ENCODE data around the gene HECTD2. TPM values are rescaled to one million over a fixed set of nuclear protein-coding genes. Genes with fewer than 3 reads are reported as not detected.

The HECTD2 gene
- total RNA-seq, 1 experiment from 2014 or later: 9.4 TPM

- ChIA-PET CTCF (no interaction called here), POLR2A (no interaction called here)
- Mint-ChIP-seq H3K36me3 (peaks cover under 1% of the 10 kb centered on the region; the same call in 1 of the 2 replicates), H3K27ac (no peak overlapping the region), H3K27me3 (ENCODE audit: low read depth) (peaks cover 7% of the 10 kb centered on the region; the same call in 1 of the 2 replicates), H3K9me3 (peaks cover 9% of the 10 kb centered on the region), H3K4me1 (peaks cover 9% of the 10 kb centered on the region), H3K4me3 (no peak overlapping the region)
- TF ChIP-seq NR1H2 (CRISPR knock-in tag; IDR thresholded peaks at IDR 0.05): no peak
- TF ChIP-seq ATF6 (CRISPR knock-in tag; IDR thresholded peaks at IDR 0.05): no peak
- no peak for TF ChIP-seq ZNF138 (CRISPR knock-in tag; conservative IDR thresholded peaks at IDR 0.05)
- ATAC-seq: no peak
- no peak for DNase-seq (ENCODE audit: low spot score)
These were observed 145.3 kb downstream of the HECTD2 start for GRCh38 chr10:91555455-91555854.

DNA sequence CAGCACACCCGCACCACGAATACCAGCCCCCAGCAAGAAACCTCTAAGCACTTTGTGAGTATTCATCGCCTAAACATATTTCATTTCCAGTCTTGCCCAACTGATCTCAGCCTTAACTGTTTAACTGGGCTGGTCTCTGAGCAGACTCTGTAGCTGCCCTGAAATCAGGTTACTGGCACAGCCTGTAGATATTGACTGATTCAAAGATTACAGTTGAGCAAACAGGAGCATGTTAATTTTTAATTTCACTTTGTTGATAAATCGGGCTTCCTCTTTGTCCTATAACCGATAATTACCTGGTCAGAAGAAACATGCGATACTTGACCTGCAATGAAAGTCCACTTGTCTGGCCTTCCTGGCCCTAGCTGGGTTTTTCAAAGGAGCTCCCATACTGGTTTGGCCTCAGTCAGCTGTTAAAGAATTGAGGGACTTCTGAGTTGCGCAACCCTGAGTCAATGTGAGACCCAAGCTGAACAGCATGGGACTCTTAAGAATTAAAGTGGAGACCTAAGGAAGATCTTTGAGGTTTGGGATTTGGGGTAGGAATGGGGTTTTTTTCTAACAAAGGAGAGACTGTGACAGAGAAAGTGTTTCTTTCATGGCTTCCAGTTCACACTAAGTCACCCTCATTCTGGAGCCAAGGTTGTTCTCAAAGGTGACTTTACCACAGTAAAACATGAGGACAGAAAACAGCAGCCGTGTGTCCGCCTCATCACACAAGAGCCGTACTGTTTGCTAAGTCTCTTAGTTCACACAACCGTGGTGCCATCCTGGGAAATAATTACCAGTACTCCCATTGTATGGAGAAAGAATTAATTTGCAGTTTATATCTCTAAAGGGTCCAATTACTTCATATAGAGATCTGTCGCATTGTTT, 146.8 kb downstream of the HECTD2 start:
- Mint-ChIP-seq H3K4me3 (no peak overlapping the region), H3K36me3 (peaks cover 15% of the 10 kb centered on the region), H3K27ac (no peak overlapping the region), H3K4me1 (peaks cover 3% of the 10 kb centered on the region), H3K9me3 (peaks cover 23% of the 10 kb centered on the region), H3K27me3 (ENCODE audit: low read depth) (peaks cover 3% of the 10 kb centered on the region; the same call in 1 of the 2 replicates)
- ATAC-seq: no peak
- DNase-seq (ENCODE audit: low spot score): no peak
- ChIA-PET CTCF (no interaction called here), POLR2A (no interaction called here)
- no peak for TF ChIP-seq MYBL2 (CRISPR knock-in tag; IDR thresholded peaks at IDR 0.05)
- TF ChIP-seq ESRRA (CRISPR knock-in tag; IDR thresholded peaks at IDR 0.05; ENCODE audit: borderline replicate concordance): no peak
- TF ChIP-seq ZNF396 (CRISPR knock-in tag; IDR thresholded peaks at IDR 0.05; ENCODE audit: borderline replicate concordance): no peak
- TF ChIP-seq, protein P1, sequence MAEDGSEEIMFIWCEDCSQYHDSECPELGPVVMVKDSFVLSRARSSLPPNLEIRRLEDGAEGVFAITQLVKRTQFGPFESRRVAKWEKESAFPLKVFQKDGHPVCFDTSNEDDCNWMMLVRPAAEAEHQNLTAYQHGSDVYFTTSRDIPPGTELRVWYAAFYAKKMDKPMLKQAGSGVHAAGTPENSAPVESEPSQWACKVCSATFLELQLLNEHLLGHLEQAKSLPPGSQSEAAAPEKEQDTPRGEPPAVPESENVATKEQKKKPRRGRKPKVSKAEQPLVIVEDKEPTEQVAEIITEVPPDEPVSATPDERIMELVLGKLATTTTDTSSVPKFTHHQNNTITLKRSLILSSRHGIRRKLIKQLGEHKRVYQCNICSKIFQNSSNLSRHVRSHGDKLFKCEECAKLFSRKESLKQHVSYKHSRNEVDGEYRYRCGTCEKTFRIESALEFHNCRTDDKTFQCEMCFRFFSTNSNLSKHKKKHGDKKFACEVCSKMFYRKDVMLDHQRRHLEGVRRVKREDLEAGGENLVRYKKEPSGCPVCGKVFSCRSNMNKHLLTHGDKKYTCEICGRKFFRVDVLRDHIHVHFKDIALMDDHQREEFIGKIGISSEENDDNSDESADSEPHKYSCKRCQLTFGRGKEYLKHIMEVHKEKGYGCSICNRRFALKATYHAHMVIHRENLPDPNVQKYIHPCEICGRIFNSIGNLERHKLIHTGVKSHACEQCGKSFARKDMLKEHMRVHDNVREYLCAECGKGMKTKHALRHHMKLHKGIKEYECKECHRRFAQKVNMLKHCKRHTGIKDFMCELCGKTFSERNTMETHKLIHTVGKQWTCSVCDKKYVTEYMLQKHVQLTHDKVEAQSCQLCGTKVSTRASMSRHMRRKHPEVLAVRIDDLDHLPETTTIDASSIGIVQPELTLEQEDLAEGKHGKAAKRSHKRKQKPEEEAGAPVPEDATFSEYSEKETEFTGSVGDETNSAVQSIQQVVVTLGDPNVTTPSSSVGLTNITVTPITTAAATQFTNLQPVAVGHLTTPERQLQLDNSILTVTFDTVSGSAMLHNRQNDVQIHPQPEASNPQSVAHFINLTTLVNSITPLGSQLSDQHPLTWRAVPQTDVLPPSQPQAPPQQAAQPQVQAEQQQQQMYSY (CRISPR knock-in tag; IDR thresholded peaks at IDR 0.05): no peak
- TF ChIP-seq NR2C2 (CRISPR knock-in tag; IDR thresholded peaks at IDR 0.05): no peak
- TF ChIP-seq IRF1 (CRISPR knock-in tag; IDR thresholded peaks at IDR 0.05): no peak
- TF ChIP-seq CREM (CRISPR knock-in tag; IDR thresholded peaks at IDR 0.05): no peak
- TF ChIP-seq, protein P2, sequence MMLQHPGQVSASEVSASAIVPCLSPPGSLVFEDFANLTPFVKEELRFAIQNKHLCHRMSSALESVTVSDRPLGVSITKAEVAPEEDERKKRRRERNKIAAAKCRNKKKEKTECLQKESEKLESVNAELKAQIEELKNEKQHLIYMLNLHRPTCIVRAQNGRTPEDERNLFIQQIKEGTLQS (CRISPR knock-in tag; conservative IDR thresholded peaks at IDR 0.05): no peak

- peaks cover 31% of the 10 kb centered on the region for H3K9me3 Mint-ChIP-seq
- POLR2A ChIA-PET: no interaction called here
- DNase-seq (ENCODE audit: low spot score) (no peak), ATAC-seq (no peak)
- no peak overlapping the region for H3K27ac Mint-ChIP-seq
- H3K27me3 Mint-ChIP-seq (ENCODE audit: low read depth): no peaks in the 10 kb centered on the region
- CTCF ChIA-PET: no interaction called here
- peaks cover 6% of the 10 kb centered on the region; the same call in 1 of the 2 replicates for H3K4me1 Mint-ChIP-seq
- H3K4me3 Mint-ChIP-seq: no peak overlapping the region
- H3K36me3 Mint-ChIP-seq: peaks cover 22% of the 10 kb centered on the region
- TF ChIP-seq E2F1 (CRISPR knock-in tag; IDR thresholded peaks at IDR 0.05) (no peak), TEAD4 (CRISPR knock-in tag; IDR thresholded peaks at IDR 0.05) (no peak), ZBTB21 (CRISPR knock-in tag; IDR thresholded peaks at IDR 0.05; ENCODE audit: borderline replicate concordance) (no peak), OVOL2 (CRISPR knock-in tag; IDR thresholded peaks at IDR 0.05; ENCODE audit: borderline replicate concordance) (no peak), ZNF263 (CRISPR knock-in tag; IDR thresholded peaks at IDR 0.05; ENCODE audit: low read depth) (no peak), HMGA2 (CRISPR knock-in tag; IDR thresholded peaks at IDR 0.05) (no peak), ZBTB43 (CRISPR knock-in tag; IDR thresholded peaks at IDR 0.05) (no peak), MYBL2 (CRISPR knock-in tag; IDR thresholded peaks at IDR 0.05) (no peak), JUN (CRISPR knock-in tag; IDR thresholded peaks at IDR 0.05) (no peak), ZNF232 (CRISPR knock-in tag; IDR thresholded peaks at IDR 0.05) (no peak), MAX (CRISPR knock-in tag; IDR thresholded peaks at IDR 0.05) (no peak)
These were observed 147.5 kb downstream of the HECTD2 start for GRCh38 chr10:91557651-91558111.
